Panc1 (cell line): ENCODE results near the gene MUS81. TPM values are rescaled to one million over a fixed set of nuclear protein-coding genes. Genes with fewer than 3 reads are reported as not detected.
A peak's percentile ranks its signal among the peaks of the same experiment; 100 is the strongest.

Source experiments
- ATAC-seq: fragments of 200-7000 bp; cut with Tn5 transposase; 2 replicates; pipeline ENCODE4 v1.9.1; 2020; ENCODE audit warnings: mild to moderate bottlenecking, moderate library complexity
- BruUV-seq: library from RNA; stranded (reverse); fragments of 400-500 nt; replicated peaks from 2 replicates; lab custom pipeline; 2021; lab: Mats Ljungman, UMichigan
- CTCF ChIA-PET: fragments of 300-600 bp; sonication (Branson Sonifier 250); formaldehyde crosslinking; loops from one replicate; lab custom pipeline; 2022; ENCODE audit warnings: antibody characterized with exemption; lab: Charles Lee
- POLR2A ChIA-PET: fragments of 300-600 bp; sonication (Branson Sonifier 250); formaldehyde crosslinking; loops from one replicate; lab custom pipeline; 2022; ENCODE audit warnings: antibody characterized with exemption; lab: Charles Lee
- DNase-seq: peaks from one replicate; pipeline ENCODE4 v3.0.0-alpha.2; 2010; ENCODE audit warnings: low read depth, low spot score
- H3K27ac ChIP-seq: 2 replicates; pipeline ENCODE4 v1.5.1; 2011; ENCODE audit warnings: mild to moderate bottlenecking, low read length, inconsistent platforms
- H3K27me3 ChIP-seq: fragments of 200-500 bp; sonication (Bioruptor generic); 2 replicates; pipeline ENCODE4 v1.6.0; 2014; ENCODE audit warnings: low read length, inconsistent platforms; ENCODE audit not compliant: control insufficient read depth, insufficient read depth
- H3K36me3 ChIP-seq: fragments of 200-500 bp; sonication (Bioruptor generic); 2 replicates; pipeline ENCODE4 v1.5.1; 2014; ENCODE audit warnings: inconsistent platforms, mild to moderate bottlenecking, low read length, moderate library complexity; ENCODE audit not compliant: control insufficient read depth, insufficient read depth
- H3K4me1 ChIP-seq: 2 replicates; pipeline ENCODE4 v1.5.1; 2011; ENCODE audit warnings: inconsistent platforms, mild to moderate bottlenecking, low read length, moderate library complexity; ENCODE audit not compliant: control insufficient read depth, insufficient read depth
- H3K4me3 ChIP-seq, 2 experiments: 2 replicates each; pipeline ENCODE4 v1.5.1; 2011 to 2012; ENCODE audit warnings: low read depth in 2 of 2, low read length in 2 of 2, mild to moderate bottlenecking in 2 of 2, inconsistent platforms in 1 of 2, moderate library complexity in 1 of 2
- H3K9me3 ChIP-seq: fragments of 200-500 bp; sonication (Bioruptor generic); 2 replicates; pipeline ENCODE4 v1.5.1; 2014; ENCODE audit warnings: low read depth, mild to moderate bottlenecking, inconsistent platforms, low read length, moderate library complexity; ENCODE audit not compliant: control insufficient read depth, insufficient read depth
- POLR2AphosphoS5 ChIP-seq: IDR thresholded peaks from 2 replicates; pipeline ENCODE4 v1.6.1; 2012; ENCODE audit warnings: mild to moderate bottlenecking, low read depth, low read length, moderate library complexity
- SIN3A ChIP-seq: IDR thresholded peaks from 2 replicates; pipeline ENCODE4 v1.6.1; 2012; ENCODE audit warnings: low read depth, mild to moderate bottlenecking, low read length, moderate library complexity, borderline replicate concordance; ENCODE audit not compliant: insufficient read depth
- TCF7L2 ChIP-seq: IDR thresholded peaks from 2 replicates; pipeline ENCODE4 v1.6.1; 2011; ENCODE audit warnings: mild to moderate bottlenecking, low read depth, low read length, inconsistent platforms
- in situ Hi-C: cut with HindIII; loops from 2 replicates; pipeline ENCODE4 v1.10.0; 2016; ENCODE audit warnings: low sequenced_read_pairs, low pct_unique_long_range_greater_than_20kb
- intact Hi-C: fragments of 100-400 bp; cut with micrococcal nuclease; formaldehyde crosslinking; loops from one replicate; pipeline ENCODE4 v1.10.0; 2022; ENCODE audit not compliant: unreplicated experiment
- total RNA-seq: library from RNA; stranded (reverse); gene quantifications from one replicate; pipeline ENCODE4 v1.2.1, GENCODE V29; 2021; ENCODE audit not compliant: unreplicated experiment
- TF ChIP-seq, protein P1 (sequence below), 2 experiments: IDR thresholded peaks; 2 replicates each; pipeline ENCODE4 v1.6.1; 2011 to 2012; ENCODE audit warnings: low read depth in 2 of 2, control low read depth in 1 of 2, low read length in 1 of 2, mild to moderate bottlenecking in 1 of 2, moderate library complexity in 1 of 2; ENCODE audit not compliant: insufficient read depth in 1 of 2
- TF ChIP-seq, protein P2 (sequence below): fragments of 450-650 bp; IDR thresholded peaks from 2 replicates; pipeline ENCODE4 v1.5.1; 2017; ENCODE audit warnings: mild to moderate bottlenecking

MUS81 gene
- total RNA-seq, 1 experiment from 2014 or later, result 140 TPM

DNA sequence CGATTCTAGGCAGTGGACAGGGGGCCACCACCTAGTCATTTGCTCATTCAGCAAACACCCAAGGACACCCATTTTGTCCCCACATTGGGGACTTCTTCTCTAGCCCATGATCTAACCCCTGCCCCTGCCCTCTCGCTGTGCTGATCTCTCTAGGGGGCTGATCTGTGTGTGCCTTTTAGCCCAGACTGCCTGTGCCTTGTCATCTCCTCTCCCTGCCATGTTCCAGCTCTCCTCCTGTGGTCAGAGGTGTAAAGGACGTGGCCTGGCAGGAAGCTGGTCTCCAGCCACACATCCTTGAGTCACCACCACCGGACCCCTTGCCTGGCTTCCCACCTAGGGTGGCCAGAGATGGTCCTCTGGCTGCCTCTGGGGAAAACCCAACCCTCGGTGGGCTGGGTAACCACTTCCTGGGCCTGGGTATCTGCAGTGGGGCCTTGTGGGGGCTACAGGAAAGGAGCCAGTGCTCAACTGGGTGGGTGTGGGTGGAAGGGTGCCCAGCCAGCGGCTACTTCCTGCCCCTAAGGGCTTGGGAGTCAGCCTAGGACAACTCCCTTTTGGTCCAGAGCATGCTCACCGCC lies 20.7 kb downstream of the MUS81 start:
- no peak overlapping the region for H3K4me3 ChIP-seq
- ChIA-PET CTCF (no interaction called here), POLR2A (interaction anchor here (0.7 kb wide), 1 partner anchor 135 kb away, joined by 5 read pairs; no protein-coding TSS in a partner anchor)
- no TSS peak for BruUV-seq
- intact Hi-C loops, result no loop called here
- TF ChIP-seq, protein P1, sequence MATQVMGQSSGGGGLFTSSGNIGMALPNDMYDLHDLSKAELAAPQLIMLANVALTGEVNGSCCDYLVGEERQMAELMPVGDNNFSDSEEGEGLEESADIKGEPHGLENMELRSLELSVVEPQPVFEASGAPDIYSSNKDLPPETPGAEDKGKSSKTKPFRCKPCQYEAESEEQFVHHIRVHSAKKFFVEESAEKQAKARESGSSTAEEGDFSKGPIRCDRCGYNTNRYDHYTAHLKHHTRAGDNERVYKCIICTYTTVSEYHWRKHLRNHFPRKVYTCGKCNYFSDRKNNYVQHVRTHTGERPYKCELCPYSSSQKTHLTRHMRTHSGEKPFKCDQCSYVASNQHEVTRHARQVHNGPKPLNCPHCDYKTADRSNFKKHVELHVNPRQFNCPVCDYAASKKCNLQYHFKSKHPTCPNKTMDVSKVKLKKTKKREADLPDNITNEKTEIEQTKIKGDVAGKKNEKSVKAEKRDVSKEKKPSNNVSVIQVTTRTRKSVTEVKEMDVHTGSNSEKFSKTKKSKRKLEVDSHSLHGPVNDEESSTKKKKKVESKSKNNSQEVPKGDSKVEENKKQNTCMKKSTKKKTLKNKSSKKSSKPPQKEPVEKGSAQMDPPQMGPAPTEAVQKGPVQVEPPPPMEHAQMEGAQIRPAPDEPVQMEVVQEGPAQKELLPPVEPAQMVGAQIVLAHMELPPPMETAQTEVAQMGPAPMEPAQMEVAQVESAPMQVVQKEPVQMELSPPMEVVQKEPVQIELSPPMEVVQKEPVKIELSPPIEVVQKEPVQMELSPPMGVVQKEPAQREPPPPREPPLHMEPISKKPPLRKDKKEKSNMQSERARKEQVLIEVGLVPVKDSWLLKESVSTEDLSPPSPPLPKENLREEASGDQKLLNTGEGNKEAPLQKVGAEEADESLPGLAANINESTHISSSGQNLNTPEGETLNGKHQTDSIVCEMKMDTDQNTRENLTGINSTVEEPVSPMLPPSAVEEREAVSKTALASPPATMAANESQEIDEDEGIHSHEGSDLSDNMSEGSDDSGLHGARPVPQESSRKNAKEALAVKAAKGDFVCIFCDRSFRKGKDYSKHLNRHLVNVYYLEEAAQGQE (IDR thresholded peaks at IDR 0.05; ENCODE audit: insufficient read depth in 1 of 2, low read depth in 2 of 2, low read length in 1 of 2), result no peak
- TF ChIP-seq POLR2AphosphoS5, result 0 out of 2 replicates have a peak, but pooled peaks have one; percentile 15
- no peaks in the 10 kb centered on the region for H3K9me3 ChIP-seq
- DNase-seq, result no peak
- ATAC-seq, result 0 out of 2 replicates have a peak, but pooled peaks have one; percentile 11
- in situ Hi-C loops, result no loop called here
- H3K27ac ChIP-seq, result no peak overlapping the region
- H3K4me1 ChIP-seq, result peaks cover 6% of the 10 kb centered on the region
- H3K27me3 ChIP-seq, result no peaks in the 10 kb centered on the region
- H3K36me3 ChIP-seq, result peaks cover 4% of the 10 kb centered on the region; the same call in 1 of the 2 replicates

DNA sequence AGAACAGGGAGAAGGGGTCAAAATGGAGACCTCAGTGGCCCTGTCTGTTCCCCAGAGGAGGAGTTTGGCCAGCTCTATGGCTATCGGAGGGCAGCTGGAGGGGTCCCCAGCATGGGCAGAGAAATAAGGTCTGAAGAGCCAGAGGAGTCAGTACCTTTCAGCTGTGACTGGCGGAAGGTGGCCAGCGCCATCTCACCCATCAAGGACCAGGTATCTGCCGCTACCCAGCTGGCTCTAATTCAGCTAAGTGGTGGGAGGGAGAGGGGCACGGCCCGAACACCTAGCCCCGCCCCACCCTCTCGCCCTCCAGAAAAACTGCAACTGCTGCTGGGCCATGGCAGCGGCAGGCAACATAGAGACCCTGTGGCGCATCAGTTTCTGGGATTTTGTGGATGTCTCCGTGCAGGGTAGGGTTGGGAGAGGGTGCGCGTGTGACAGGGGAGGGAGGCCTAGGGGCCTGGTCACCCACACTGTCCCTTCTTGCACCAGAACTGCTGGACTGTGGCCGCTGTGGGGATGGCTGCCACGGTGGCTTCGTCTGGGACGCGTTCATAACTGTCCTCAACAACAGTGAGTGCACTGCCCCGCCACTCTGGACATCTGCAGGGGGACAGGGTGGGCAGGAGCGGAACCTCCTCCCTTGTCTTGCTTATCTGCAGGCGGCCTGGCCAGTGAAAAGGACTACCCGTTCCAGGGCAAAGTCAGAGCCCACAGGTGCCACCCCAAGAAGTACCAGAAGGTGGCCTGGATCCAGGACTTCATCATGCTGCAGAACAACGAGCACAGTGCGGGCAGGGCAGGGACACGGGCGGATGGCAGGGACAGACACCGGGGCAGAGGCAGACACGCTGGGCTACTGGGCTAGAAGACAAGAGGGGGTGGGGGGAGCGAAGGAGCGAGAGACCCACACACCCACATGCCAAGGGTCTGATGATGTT lies 22.2 kb downstream of the MUS81 start:
- Histone ChIP-seq H3K4me1 (peaks cover 20% of the 10 kb centered on the region), H3K9me3 (no peaks in the 10 kb centered on the region), H3K4me3 (no peak overlapping the region), H3K27ac (no peak overlapping the region), H3K27me3 (no peaks in the 10 kb centered on the region), H3K36me3 (peaks cover 4% of the 10 kb centered on the region; the same call in 1 of the 2 replicates)
- in situ Hi-C loops (no loop called here), intact Hi-C loops (no loop called here)
- no TSS peak for BruUV-seq
- POLR2A ChIA-PET, result interaction anchor here (0.5 kb wide), 1 partner anchor 107 kb away, joined by 6 read pairs; no protein-coding TSS in a partner anchor
- TF ChIP-seq POLR2AphosphoS5 (no peak), SIN3A (no peak), TCF7L2 (no peak)
- TF ChIP-seq, protein P2, sequence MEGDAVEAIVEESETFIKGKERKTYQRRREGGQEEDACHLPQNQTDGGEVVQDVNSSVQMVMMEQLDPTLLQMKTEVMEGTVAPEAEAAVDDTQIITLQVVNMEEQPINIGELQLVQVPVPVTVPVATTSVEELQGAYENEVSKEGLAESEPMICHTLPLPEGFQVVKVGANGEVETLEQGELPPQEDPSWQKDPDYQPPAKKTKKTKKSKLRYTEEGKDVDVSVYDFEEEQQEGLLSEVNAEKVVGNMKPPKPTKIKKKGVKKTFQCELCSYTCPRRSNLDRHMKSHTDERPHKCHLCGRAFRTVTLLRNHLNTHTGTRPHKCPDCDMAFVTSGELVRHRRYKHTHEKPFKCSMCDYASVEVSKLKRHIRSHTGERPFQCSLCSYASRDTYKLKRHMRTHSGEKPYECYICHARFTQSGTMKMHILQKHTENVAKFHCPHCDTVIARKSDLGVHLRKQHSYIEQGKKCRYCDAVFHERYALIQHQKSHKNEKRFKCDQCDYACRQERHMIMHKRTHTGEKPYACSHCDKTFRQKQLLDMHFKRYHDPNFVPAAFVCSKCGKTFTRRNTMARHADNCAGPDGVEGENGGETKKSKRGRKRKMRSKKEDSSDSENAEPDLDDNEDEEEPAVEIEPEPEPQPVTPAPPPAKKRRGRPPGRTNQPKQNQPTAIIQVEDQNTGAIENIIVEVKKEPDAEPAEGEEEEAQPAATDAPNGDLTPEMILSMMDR, result no peak
- TF ChIP-seq, protein P1 (IDR thresholded peaks at IDR 0.05; ENCODE audit: insufficient read depth in 1 of 2, low read depth in 2 of 2, low read length in 1 of 2), result no peak
- ATAC-seq (no peak), DNase-seq (no peak)
- CTCF ChIA-PET, result no interaction called here
